Stimulated activated CD4-positive, alpha-beta T cell treated with anti-CD3 and anti-CD28 coated beads, TNF-alpha, amount 100 ng/mL, for 1 hour (primary cell): ENCODE results near the gene MRPL49.

Source experiments
- DNase-seq, 3 donors: peaks; one replicate each; pipeline ENCODE4 v3.0.0-alpha.2; 2020; ENCODE audit warnings: low read depth in 3 of 3, low spot score in 1 of 3

MRPL49 gene

DNA sequence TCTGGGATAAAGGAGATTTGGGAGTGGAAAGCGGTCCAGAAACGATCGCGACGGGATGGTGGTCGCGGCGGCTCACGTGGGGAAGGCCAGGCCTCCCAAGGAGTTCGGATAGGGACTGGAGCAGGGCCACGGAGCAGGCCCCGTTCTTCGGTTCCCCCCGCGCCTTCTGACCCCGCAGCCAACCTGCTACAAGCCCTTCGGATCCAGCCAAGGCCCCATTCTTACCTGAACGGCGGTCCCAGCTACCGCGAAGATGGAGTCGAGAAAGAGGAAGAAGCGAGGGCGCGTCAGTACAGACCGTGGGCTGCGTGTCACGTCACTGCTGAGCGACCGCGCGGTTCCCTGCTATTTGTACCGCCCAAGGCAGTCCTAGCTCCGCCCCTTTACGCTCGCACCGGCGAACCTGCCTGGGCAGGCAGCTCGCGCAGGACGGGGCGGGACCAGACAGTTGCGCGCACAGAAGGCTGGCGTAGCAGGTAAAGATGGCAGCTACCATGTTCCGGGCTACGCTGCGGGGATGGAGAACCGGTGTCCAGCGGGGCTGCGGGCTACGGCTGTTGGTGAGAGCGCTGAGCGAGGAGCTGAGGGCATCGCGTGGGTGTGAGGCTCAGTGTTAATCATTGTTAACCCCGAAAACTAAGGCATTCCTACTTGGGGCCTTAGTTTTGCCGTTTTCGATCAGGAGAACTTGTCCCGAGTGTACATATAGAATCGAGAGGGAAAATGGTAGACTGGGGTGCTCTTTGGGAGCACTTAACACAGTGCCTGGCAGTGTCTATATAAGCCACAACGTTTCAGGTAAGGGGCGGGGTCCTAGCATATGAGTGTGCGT is at the start of gene MRPL49, which contains the start of gene FAU:
TSS of gene MRPL49 (plus strand) at position 457 of the 832 bp plus-strand sequence. CDS start at position 483, 26 bp downstream.
TSS of gene FAU (minus strand) at position 270 of the 832 bp plus-strand sequence. CDS start 321 bp downstream, outside the sequence.
- peak; percentile 96 for DNase-seq

DNA sequence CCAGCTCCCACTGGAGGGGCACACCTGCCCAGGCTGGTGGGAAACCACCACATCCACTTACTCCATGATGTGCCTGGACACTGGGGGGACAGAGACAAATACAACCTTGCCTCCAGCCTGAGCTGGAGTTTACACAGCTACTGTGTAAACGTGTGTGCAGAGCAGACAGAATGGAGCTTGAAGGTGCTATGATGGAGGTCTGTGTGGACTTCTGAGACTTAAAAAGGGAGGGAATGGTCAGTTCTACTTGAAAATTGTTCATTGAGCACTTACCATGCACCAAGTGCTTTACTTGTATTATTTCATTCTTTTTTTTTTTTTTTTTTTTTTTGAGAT is 49.5 kb upstream of the MRPL49 start:
- DNase-seq = no peak

DNA sequence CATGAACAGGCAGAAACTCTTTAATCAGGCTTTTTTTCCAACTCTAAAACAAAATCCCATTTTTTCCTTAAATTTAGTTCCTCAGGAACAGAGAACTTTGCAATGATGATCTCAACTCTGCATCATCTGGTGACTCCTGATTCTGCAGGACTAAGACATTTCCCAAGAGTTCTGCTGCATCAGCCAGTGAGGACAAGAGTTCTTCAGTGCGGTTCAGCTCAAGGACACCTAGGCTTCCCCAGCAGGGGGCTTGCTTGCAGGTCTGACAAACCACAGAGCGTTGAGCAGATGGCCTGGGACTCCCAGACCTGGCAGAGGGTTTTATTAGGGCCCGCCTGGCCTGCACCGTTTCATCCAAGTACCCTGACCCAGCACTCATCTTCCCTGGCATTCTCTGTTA is 44.7 kb upstream of the MRPL49 start:
- DNase-seq = no peak

DNA sequence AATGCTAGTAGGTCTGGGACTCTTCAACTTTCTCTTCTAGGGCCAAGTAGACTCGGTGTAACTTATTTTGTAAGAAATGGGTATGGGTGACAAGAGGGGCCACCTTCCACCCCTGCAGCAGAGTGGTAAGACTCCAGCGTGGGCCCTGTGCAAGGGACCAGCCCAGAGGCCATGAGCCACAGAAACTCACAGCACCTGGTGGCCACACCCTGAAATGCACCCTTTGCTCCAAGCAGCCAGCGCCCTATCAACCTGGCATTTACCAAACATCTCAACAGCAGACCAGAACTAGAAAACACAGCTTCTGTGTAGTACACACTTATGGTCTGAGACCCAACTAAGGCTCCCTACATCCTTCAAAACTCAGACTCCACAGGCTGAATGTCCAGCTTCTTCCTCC is 44.0 kb upstream of the MRPL49 start:
- DNase-seq = peak; percentile 29 to 59 (median 58)

DNA sequence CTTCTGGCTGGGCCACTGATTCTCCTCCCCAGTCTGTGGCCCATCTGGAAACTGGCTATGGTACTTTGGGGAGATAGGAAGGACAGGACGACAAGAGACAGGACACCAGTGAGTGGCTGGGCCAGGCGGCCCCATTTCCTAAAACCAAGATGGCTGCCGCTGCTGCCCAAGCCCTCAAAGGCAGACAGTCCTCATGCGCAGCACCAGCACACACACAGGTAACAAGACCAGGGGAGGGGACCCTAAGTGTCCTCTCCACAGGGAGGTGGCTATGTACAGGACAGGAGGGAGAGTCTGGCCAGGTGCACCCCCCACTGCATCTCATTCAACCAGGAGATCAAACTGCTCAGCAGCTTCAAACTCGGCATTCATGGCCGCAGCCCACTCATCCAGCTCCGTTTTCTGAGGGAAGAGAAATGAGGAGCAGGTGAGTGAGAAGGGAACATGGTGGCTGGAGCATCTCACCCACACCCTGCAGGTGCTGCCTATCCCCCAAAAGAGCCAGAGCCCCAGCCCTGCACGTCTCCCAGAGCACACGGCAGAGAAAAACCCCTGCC is 43.3 kb upstream of the MRPL49 start:
- no peak for DNase-seq

DNA sequence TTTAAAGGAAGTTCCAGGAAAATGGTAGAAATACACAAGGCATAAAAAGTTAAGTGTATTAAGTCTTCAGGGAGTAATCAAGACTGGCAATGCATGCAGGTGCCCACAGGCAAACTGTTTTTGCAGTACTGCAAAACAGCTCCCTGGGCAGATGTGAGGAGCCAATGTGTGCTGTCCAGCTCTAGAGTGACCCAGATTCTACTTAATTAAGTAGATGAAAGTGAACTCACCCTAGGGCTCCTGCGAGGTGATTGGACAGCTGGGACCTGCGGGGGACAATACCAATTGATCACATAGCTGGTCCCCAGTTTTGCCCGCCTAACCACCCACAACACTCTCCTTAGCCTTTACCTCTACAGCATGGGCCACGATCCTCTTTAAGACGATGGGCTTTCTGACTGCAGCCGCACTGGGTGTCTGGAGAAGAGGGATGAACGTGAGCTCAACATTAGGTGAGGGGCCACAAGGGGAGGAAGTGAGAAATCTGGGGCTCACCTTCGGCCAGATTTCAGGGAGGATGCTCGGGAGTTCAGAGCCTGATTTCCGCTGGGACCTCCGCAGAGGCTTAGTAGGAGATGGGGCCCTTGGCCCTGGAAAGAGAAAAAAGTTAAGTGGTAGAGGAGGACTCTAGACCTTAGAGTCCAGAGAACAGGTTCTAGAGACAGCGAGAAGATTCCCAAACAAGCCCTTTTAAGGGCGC is 38.8 kb upstream of the MRPL49 start:
- no peak for DNase-seq

DNA sequence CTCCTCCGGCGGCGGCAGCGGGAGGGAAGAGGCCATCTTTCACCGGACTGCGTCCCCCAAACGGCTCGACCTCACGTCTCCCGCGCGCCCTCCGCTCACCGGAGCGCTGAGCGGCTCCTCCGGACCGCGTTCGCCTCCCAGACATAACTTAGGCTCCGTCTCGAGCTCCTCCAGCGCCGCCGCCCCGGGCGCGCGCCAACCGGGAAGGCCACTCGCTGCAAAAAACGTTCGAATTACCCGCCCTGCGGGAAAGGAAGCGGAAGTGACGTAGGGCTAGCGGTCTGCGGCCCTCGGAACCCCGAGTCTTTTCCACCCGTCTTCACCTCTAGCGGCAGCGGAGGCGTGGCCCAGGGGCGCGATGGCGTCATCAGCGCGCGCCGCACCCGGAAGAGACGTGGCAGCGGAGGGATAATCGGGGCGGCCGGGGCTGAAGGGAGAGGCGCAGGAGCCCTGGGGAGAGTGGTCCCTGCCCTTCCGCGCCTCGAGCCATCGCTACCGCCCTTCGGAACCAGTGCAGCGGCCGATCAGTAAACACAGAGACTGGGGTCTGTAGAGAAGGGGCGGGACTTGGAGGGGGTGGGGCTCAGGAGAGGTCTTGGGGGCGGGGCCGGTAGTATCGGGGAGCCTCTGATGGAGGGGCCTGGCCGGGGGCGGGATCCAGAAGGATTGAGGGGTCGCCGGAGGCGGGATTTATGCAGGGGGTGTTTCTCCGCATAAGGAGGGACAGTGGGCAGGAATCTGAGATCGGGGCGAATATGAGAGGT is 38.1 kb upstream of the MRPL49 start, which contains the start of the genes CDCA5 and ZFPL1:
TSS of gene CDCA5 (minus strand) at position 207 of the 764 bp plus-strand sequence. CDS start at position 145, 62 bp downstream.
TSS of gene ZFPL1 (plus strand) at position 389 of the 764 bp plus-strand sequence. CDS start 477 bp downstream, outside the sequence.
- peak; percentile 89 to 93 (median 90) for DNase-seq

DNA sequence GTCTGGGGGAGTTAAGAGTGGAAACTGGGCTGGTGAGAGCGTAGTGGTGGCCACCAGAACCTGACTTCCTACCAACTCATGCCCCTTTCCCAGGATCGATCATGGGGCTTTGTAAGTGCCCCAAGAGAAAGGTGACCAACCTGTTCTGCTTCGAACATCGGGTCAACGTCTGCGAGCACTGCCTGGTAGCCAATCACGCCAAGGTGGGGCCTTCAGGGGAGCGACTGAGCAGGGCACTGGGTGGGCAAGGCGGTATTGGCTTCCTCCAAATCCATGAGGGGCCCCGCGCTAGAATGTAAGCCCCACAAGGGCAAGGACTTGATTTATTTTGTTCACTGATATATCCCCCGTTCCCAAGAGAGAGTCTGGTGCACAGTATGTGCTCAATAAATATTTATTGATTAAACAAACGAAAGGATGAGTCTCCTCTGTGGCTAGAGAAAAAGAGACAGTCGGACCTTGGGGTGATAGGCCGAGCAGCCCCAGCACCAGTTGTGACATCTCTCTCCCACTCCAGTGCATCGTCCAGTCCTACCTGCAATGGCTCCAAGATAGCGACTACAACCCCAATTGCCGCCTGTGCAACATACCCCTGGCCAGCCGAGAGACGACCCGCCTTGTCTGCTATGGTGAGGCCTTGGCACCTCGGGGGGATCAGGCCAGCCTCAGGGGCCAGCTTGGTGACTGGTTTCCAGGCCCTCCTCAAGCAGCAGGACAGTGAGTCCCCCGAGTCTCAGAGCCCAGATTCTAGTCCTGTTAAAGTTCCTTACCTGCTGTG is 37.3 kb upstream of the MRPL49 start:
- no peak for DNase-seq

DNA sequence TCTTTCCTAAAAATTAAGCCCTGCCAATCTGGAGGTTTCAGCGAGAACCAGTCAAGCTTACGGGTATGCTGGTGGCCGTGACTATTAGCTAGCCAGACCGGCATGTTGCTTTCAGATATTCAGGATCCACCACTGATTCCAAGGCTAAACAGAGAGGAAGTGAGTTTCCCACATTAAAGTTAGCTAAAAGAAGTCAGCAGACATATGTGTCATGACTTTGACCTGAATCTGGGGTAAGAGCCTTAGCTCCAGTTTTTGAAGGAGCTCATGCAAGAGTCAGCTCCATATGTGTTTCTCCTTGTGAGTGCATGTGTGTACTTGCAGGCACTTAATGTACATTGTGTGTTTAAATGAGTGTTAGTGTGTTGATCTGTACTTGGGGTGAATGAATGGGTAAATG is 36.7 kb upstream of the MRPL49 start:
- DNase-seq = no peak

DNA sequence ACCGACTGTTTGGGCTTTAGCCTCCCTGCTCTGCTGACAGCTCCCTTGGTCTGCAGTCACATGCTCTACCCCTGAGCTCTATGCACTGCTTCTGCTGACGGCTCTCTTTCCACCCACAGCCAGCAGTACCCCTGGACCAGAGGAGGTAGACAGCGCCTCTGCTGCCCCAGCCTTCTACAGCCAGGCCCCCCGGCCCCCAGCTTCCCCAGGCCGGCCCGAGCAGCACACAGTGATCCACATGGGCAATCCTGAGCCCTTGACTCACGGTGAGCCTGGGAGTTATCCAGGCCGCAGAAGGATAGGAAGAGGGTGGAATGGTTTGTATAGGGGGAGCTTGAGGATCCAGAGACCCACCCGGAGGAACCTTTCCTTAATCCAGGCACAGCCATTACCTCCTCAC is 35.3 kb upstream of the MRPL49 start:
- DNase-seq = no peak

DNA sequence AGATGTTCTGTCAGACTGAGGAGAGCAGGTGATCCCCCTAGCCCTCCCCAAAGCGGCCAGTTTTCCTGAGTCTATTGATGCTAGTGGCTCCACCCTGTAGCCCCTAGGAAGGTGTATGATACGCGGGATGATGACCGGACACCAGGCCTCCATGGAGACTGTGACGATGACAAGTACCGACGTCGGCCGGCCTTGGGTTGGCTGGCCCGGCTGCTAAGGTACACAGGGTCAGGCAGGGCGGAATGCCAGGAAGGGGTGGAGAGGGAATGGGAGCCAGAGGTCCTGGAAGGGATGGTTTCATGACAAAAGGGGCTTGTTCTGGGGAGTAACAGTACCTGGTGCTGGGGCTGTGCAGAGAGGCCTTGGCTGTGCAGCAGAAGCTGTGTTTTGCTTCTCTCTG is 34.9 kb upstream of the MRPL49 start:
- DNase-seq = no peak

DNA sequence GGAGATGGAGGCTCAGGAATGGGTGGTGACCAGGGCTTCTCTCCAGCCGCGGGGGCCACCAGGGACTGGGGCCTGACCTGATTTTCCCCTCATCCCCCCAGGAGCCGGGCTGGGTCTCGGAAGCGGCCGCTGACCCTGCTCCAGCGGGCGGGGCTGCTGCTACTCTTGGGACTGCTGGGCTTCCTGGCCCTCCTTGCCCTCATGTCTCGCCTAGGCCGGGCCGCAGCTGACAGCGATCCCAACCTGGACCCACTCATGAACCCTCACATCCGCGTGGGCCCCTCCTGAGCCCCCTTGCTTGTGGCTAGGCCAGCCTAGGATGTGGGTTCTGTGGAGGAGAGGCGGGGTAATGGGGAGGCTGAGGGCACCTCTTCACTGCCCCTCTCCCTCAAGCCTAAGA is 34.3 kb upstream of the MRPL49 start:
- DNase-seq = no peak

DNA sequence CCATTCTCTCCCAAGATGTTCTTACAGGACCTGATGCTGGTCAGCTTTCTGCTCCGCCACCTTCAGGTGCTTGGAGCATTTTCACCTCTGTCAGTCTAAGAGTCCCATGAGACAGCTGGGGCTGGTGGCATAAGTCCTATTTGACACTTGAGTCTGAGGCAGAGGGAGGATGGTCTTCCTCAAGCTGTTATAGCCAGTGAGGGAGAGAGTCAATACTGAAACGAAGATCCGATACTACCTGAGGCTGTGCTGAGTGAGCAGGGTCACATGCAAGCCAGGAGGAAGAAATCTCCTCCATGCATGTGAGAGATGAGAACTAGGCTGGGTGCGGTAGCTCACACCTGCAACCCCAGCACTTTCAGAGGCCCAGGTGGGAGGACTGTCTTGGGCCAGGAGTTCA is 32.5 kb upstream of the MRPL49 start:
- no peak for DNase-seq

DNA sequence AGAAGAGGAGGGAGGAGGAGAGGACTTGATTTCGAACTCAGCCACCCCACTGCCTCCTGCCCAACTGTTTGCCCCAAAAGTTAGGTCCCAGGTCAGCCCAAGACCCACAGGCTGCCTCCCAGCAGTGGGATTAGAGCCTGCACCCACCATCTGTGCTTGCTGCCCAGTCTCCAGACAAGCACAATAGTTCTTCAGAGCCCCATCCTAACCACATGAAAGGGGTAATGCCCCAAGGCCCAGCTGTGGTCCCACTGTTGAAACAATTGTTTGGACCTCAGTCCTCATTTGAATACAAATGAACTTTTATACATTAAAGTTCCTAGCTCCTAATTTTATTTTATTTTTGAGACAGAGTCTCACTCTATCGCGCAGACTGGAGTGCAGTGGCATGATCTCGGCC is 31.5 kb upstream of the MRPL49 start:
- no peak for DNase-seq

DNA sequence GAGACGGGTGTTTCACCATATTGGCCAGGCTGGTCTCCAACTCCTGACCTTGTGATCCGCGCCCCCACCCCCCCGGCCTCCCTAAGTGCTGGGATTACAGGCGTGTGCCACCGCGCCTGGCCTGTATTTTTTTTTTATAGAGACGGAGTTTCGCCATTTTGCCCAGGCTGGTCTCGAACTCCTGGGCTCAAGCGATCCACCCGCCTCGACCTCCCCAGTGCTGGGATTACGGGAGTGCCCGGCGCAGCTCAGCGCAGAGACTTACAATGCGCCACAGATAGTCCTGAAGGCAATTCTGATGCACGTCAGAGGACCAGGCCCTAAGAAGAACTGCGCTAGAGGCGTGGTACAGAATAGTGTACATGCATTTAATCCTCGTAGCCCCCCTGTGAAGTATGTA is 26.7 kb upstream of the MRPL49 start:
- DNase-seq = no peak

DNA sequence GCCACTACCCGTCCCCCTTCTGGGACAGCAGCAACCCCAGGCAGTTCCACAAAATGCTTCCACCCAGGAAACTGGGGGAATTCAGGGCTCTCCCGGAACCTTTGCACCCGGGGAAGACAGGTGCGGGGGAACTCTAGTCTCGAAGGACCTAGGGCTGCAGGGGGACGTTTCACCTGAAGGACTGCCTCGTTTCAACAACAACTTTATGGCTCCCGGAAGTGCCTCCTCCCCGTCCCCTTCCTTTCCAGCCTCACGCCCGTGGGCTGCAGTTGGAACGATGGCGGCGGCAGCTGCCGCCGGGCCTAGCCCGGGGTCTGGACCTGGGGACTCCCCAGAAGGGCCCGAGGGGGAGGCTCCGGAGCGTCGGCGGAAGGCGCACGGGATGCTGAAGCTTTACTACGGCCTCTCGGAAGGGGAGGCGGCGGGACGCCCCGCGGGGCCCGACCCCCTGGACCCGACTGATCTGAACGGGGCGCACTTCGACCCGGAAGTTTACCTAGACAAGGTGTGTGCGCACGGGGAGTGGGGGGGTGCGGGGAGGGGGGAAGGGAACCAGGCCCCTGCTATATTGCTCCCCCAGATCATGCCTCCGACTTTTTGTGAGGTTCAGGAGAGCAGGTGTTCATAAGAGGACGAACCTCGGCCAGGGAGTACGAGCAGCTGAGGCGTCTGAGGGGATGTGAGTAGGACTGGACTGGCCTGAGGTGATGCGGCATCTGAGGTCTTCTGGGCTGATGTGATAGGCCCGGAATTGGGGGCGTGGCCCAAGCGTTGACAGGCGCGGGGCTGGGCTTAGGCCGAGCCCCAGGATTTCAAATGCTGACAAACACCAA is 25.9 kb upstream of the MRPL49 start, which contains the start of gene VPS51:
TSS of gene VPS51 (plus strand) at position 241 of the 833 bp plus-strand sequence. CDS start at position 278, 37 bp downstream.
- DNase-seq = peak; percentile 63 to 75 (median 71)

DNA sequence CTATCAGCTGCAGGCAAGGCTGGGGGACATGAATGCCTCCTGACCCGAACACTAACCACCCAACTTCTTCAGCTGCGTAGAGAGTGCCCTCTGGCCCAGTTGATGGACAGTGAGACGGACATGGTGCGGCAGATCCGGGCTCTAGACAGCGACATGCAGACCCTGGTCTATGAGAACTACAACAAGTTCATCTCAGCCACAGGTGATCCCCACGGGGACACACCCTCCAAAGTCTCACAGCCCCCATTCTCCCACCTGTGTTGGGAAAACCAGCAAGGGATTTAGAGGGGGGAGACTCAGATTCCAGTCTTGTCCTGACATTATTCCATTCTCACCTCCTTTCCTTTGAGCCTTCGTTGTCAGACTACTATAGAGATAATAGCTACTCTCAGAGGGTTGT is 25.2 kb upstream of the MRPL49 start:
- DNase-seq = no peak

DNA sequence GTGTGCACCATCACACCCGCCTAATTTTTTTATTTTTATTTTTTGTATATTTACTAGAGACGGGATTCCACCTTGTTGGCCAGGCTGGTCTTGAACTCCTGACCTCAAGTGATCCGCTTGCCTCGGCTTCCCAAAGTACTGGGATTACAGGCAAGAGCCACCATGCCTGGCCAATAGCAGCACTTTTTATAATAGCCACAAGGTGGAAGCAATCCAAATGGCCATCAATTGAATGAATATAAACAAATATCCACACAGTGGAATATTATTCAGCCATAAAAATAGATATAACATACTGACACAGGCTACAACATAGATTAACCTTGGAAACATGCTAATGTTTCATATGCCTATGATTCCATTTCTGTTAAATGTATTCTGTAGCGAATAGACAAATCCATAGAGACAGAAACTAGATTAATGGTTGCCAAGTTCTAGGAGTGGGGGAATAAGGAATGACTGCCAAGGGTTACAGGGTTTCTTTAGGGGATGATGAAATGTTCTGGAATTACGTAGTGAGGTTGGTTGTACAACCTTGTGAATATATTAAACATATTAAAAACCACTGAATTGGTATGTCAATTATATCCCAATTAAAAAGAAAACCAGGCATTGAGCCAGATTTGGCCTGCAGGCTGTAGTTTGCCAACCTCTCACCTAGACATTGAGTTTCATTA is 21.3 kb upstream of the MRPL49 start:
- DNase-seq = no peak
